Panc1 (cell line): Measurements from ENCODE around the gene CYB5R3. TPM values are rescaled to one million over a fixed set of nuclear protein-coding genes. Genes with fewer than 3 reads are reported as not detected.

ENCODE experiments used
- ATAC-seq: fragments of 200-7000 bp; cut with Tn5 transposase; 2 replicates; pipeline ENCODE4 v1.9.1; 2020; ENCODE audit warnings: mild to moderate bottlenecking, moderate library complexity
- BruUV-seq: library from RNA; stranded (reverse); fragments of 400-500 nt; replicated peaks from 2 replicates; lab custom pipeline; 2021; lab: Mats Ljungman, UMichigan
- CTCF ChIA-PET: fragments of 300-600 bp; sonication (Branson Sonifier 250); formaldehyde crosslinking; loops from one replicate; lab custom pipeline; 2022; ENCODE audit warnings: antibody characterized with exemption; lab: Charles Lee
- POLR2A ChIA-PET: fragments of 300-600 bp; sonication (Branson Sonifier 250); formaldehyde crosslinking; loops from one replicate; lab custom pipeline; 2022; ENCODE audit warnings: antibody characterized with exemption; lab: Charles Lee
- DNase-seq: peaks from one replicate; pipeline ENCODE4 v3.0.0-alpha.2; 2010; ENCODE audit warnings: low read depth, low spot score
- H3K27ac ChIP-seq: 2 replicates; pipeline ENCODE4 v1.5.1; 2011; ENCODE audit warnings: mild to moderate bottlenecking, low read length, inconsistent platforms
- H3K27me3 ChIP-seq: fragments of 200-500 bp; sonication (Bioruptor generic); 2 replicates; pipeline ENCODE4 v1.6.0; 2014; ENCODE audit warnings: low read length, inconsistent platforms; ENCODE audit not compliant: control insufficient read depth, insufficient read depth
- H3K36me3 ChIP-seq: fragments of 200-500 bp; sonication (Bioruptor generic); 2 replicates; pipeline ENCODE4 v1.5.1; 2014; ENCODE audit warnings: inconsistent platforms, mild to moderate bottlenecking, low read length, moderate library complexity; ENCODE audit not compliant: control insufficient read depth, insufficient read depth
- H3K4me1 ChIP-seq: 2 replicates; pipeline ENCODE4 v1.5.1; 2011; ENCODE audit warnings: inconsistent platforms, mild to moderate bottlenecking, low read length, moderate library complexity; ENCODE audit not compliant: control insufficient read depth, insufficient read depth
- H3K4me3 ChIP-seq, 2 experiments: 2 replicates each; pipeline ENCODE4 v1.5.1; 2011 to 2012; ENCODE audit warnings: low read depth in 2 of 2, low read length in 2 of 2, mild to moderate bottlenecking in 2 of 2, inconsistent platforms in 1 of 2, moderate library complexity in 1 of 2
- H3K9me3 ChIP-seq: fragments of 200-500 bp; sonication (Bioruptor generic); 2 replicates; pipeline ENCODE4 v1.5.1; 2014; ENCODE audit warnings: low read depth, mild to moderate bottlenecking, inconsistent platforms, low read length, moderate library complexity; ENCODE audit not compliant: control insufficient read depth, insufficient read depth
- POLR2AphosphoS5 ChIP-seq: IDR thresholded peaks from 2 replicates; pipeline ENCODE4 v1.6.1; 2012; ENCODE audit warnings: mild to moderate bottlenecking, low read depth, low read length, moderate library complexity
- SIN3A ChIP-seq: IDR thresholded peaks from 2 replicates; pipeline ENCODE4 v1.6.1; 2012; ENCODE audit warnings: low read depth, mild to moderate bottlenecking, low read length, moderate library complexity, borderline replicate concordance; ENCODE audit not compliant: insufficient read depth
- TCF7L2 ChIP-seq: IDR thresholded peaks from 2 replicates; pipeline ENCODE4 v1.6.1; 2011; ENCODE audit warnings: mild to moderate bottlenecking, low read depth, low read length, inconsistent platforms
- in situ Hi-C: cut with HindIII; loops from 2 replicates; pipeline ENCODE4 v1.10.0; 2016; ENCODE audit warnings: low sequenced_read_pairs, low pct_unique_long_range_greater_than_20kb
- intact Hi-C: fragments of 100-400 bp; cut with micrococcal nuclease; formaldehyde crosslinking; loops from one replicate; pipeline ENCODE4 v1.10.0; 2022; ENCODE audit not compliant: unreplicated experiment
- total RNA-seq: library from RNA; stranded (reverse); gene quantifications from one replicate; pipeline ENCODE4 v1.2.1, GENCODE V29; 2021; ENCODE audit not compliant: unreplicated experiment
- TF ChIP-seq, protein P1 (sequence below), 2 experiments: IDR thresholded peaks; 2 replicates each; pipeline ENCODE4 v1.6.1; 2011 to 2012; ENCODE audit warnings: low read depth in 2 of 2, control low read depth in 1 of 2, low read length in 1 of 2, mild to moderate bottlenecking in 1 of 2, moderate library complexity in 1 of 2; ENCODE audit not compliant: insufficient read depth in 1 of 2
- TF ChIP-seq, protein P2 (sequence below): fragments of 450-650 bp; IDR thresholded peaks from 2 replicates; pipeline ENCODE4 v1.5.1; 2017; ENCODE audit warnings: mild to moderate bottlenecking

Gene CYB5R3
- total RNA-seq, 1 experiment from 2014 or later, result 102 TPM

DNA sequence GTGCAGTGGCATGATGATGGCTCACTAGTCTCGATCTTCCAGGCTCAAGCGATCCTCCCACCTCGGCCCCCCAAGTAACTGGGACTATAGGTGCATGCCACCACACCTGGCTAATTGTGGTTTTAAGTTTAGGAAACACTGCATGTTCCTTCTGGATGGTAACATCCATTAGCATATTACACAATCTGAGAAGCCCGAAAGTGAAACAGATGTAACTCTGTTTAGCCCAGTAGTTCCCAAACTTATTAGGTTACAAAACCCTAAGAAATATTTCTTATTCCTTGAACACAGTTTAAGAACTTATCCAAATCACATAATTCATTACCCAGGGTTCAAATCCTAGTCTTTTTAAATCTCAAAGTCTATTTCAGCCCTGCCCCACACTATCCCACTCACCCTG, 62.8 kb downstream of the CYB5R3 start:
- in situ Hi-C loops, result no loop called here
- CTCF ChIA-PET, result no interaction called here
- Histone ChIP-seq H3K27me3 (no peaks in the 10 kb centered on the region), H3K9me3 (no peaks in the 10 kb centered on the region), H3K4me3 (no peak overlapping the region), H3K27ac (no peak overlapping the region), H3K36me3 (no peaks in the 10 kb centered on the region; the same call in 1 of the 2 replicates), H3K4me1 (no peaks in the 10 kb centered on the region)
- BruUV-seq, result no TSS peak
- intact Hi-C loops, result no loop called here
- DNase-seq, result no peak
- ATAC-seq, result no peak
- no peak for TF ChIP-seq POLR2AphosphoS5
- POLR2A ChIA-PET, result no interaction called here

DNA sequence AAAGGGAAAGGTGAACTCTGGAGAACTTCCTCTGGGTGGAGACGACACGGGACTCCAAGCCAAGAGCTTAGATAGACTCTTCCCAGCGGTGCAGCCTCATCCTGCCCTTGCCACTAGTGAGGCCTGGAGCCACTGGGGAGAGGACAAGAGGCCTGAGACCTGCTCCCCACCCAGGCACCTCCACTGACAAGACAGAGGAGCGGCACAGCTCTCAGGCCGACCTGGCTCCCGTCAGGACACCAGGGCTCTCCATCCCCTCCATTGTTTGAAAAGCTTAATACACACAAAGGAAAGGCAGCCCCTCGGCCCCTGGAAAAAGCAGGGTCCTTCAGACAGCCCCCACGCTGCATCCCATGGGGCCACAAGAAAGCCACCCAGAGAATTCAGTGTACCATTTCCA, 64.1 kb downstream of the CYB5R3 start:
- intact Hi-C loops (no loop called here), in situ Hi-C loops (no loop called here)
- Histone ChIP-seq H3K36me3 (no peaks in the 10 kb centered on the region; the same call in 1 of the 2 replicates), H3K4me3 (no peak overlapping the region), H3K27ac (no peak overlapping the region), H3K4me1 (no peaks in the 10 kb centered on the region), H3K27me3 (no peaks in the 10 kb centered on the region), H3K9me3 (no peaks in the 10 kb centered on the region)
- no peak for ATAC-seq
- ChIA-PET POLR2A (interaction anchor here (0.6 kb wide), 1 partner anchor 44 kb away, joined by 3 read pairs; no protein-coding TSS in a partner anchor), CTCF (interaction anchor here (0.6 kb wide), 1 partner anchor 286 kb away, joined by 3 read pairs; no protein-coding TSS in a partner anchor)
- TF ChIP-seq POLR2AphosphoS5, result no peak
- TF ChIP-seq TCF7L2, result no peak
- TF ChIP-seq, protein P1, sequence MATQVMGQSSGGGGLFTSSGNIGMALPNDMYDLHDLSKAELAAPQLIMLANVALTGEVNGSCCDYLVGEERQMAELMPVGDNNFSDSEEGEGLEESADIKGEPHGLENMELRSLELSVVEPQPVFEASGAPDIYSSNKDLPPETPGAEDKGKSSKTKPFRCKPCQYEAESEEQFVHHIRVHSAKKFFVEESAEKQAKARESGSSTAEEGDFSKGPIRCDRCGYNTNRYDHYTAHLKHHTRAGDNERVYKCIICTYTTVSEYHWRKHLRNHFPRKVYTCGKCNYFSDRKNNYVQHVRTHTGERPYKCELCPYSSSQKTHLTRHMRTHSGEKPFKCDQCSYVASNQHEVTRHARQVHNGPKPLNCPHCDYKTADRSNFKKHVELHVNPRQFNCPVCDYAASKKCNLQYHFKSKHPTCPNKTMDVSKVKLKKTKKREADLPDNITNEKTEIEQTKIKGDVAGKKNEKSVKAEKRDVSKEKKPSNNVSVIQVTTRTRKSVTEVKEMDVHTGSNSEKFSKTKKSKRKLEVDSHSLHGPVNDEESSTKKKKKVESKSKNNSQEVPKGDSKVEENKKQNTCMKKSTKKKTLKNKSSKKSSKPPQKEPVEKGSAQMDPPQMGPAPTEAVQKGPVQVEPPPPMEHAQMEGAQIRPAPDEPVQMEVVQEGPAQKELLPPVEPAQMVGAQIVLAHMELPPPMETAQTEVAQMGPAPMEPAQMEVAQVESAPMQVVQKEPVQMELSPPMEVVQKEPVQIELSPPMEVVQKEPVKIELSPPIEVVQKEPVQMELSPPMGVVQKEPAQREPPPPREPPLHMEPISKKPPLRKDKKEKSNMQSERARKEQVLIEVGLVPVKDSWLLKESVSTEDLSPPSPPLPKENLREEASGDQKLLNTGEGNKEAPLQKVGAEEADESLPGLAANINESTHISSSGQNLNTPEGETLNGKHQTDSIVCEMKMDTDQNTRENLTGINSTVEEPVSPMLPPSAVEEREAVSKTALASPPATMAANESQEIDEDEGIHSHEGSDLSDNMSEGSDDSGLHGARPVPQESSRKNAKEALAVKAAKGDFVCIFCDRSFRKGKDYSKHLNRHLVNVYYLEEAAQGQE (IDR thresholded peaks at IDR 0.05; ENCODE audit: insufficient read depth in 1 of 2, low read depth in 2 of 2, low read length in 1 of 2), result no peak
- TF ChIP-seq, protein P2, sequence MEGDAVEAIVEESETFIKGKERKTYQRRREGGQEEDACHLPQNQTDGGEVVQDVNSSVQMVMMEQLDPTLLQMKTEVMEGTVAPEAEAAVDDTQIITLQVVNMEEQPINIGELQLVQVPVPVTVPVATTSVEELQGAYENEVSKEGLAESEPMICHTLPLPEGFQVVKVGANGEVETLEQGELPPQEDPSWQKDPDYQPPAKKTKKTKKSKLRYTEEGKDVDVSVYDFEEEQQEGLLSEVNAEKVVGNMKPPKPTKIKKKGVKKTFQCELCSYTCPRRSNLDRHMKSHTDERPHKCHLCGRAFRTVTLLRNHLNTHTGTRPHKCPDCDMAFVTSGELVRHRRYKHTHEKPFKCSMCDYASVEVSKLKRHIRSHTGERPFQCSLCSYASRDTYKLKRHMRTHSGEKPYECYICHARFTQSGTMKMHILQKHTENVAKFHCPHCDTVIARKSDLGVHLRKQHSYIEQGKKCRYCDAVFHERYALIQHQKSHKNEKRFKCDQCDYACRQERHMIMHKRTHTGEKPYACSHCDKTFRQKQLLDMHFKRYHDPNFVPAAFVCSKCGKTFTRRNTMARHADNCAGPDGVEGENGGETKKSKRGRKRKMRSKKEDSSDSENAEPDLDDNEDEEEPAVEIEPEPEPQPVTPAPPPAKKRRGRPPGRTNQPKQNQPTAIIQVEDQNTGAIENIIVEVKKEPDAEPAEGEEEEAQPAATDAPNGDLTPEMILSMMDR, result no peak
- TF ChIP-seq SIN3A, result no peak
- no TSS peak for BruUV-seq
- DNase-seq, result no peak

DNA sequence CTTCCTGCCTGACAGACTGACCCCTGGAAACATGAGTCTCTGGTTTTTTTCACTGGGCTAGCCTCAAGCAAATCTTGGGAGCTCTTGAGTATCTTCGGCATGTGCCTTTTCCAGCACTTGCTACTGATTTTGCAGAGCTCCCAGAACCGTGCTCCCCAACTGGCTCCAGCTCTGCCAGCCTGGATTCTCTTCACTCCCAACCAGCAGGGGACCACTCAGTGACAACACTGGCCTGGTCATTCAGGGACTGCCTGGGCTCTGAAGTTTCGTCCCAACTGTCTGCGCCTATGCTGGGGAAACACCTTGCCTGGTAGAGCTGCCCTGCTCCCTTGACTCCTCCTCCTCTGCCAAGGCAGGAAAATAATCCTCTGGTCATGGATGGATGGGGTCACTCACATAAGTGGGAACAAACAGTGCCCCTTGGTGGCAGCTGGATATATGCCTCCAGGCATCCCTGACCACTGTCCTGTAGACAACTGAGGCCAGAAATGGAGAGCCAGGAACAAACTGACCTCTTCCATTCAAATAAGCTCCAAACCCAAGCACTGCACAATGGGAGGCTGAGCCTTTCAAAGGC, 64.7 kb downstream of the CYB5R3 start:
- intact Hi-C loops (no loop called here), in situ Hi-C loops (no loop called here)
- no peak for TF ChIP-seq TCF7L2
- TF ChIP-seq, protein P2, result no peak
- TF ChIP-seq, protein P1 (IDR thresholded peaks at IDR 0.05; ENCODE audit: insufficient read depth in 1 of 2, low read depth in 2 of 2, low read length in 1 of 2), result no peak
- no peak for TF ChIP-seq SIN3A
- no peak for TF ChIP-seq POLR2AphosphoS5
- ChIA-PET POLR2A (interaction anchor here (0.6 kb wide), 1 partner anchor 44 kb away, joined by 3 read pairs; no protein-coding TSS in a partner anchor), CTCF (no interaction called here)
- H3K4me1 ChIP-seq, result no peaks in the 10 kb centered on the region
- H3K4me3 ChIP-seq, result no peak overlapping the region
- BruUV-seq, result no TSS peak
- H3K27ac ChIP-seq, result no peak overlapping the region
- H3K9me3 ChIP-seq, result no peaks in the 10 kb centered on the region
- ATAC-seq (no peak), DNase-seq (no peak)
- H3K36me3 ChIP-seq, result no peaks in the 10 kb centered on the region; the same call in 1 of the 2 replicates
- H3K27me3 ChIP-seq, result no peaks in the 10 kb centered on the region
